GM19372 (cell line): ENCODE measurements around the gene WRAP73.
"Not testable (repeated sequence)": the region's sequence is repeated elsewhere in the genome, so short reads cannot be mapped to it uniquely, and the experiment has no call there.

Experiments used
- ATAC-seq: cut with Tn5 transposase; IDR thresholded peaks from one replicate; pipeline ENCODE4 v1.9.1; 2021; ENCODE audit warnings: mild to moderate bottlenecking, low read depth, moderate library complexity; ENCODE audit not compliant: unreplicated experiment

Gene WRAP73

DNA sequence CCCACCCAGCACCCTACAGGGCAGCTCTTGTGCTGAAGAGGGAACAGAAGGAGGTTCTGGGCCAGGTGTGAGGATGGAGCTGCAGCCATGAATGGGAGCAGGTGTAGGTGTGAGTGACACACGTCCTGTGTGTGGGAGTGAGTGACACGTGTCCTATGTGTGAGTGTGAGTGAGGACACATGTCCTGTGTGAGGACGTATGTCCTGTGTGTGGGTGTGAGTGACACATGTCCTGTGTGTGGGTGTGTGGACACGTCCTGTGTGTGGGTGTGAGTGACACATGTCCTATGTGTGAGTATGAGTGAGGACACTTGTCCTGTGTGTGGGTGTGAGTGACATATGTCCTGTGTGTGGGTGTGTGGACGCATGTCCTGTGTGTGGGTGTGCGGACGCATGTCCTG, 65.0 kb downstream of the WRAP73 start:
- ATAC-seq = no peak

DNA sequence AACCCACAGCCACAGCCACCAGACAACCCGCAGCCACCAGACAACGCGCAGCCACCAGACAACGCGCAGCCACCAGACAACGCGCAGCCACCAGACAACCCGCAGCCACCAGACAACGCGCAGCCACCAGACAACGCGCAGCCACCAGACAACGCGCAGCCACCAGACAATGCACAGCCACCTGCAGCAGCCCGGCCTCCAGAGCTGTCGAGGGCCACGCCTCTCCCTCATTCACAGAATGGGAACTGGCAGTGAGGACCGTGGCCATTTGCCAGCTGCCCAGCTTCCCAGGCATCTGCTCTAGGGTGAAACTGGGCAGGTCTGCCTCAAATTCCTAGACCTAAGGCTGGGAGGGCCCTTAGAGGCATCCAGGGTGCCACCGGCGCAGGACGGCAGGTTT, 66.2 kb downstream of the WRAP73 start:
- not testable (repeated sequence) for ATAC-seq

DNA sequence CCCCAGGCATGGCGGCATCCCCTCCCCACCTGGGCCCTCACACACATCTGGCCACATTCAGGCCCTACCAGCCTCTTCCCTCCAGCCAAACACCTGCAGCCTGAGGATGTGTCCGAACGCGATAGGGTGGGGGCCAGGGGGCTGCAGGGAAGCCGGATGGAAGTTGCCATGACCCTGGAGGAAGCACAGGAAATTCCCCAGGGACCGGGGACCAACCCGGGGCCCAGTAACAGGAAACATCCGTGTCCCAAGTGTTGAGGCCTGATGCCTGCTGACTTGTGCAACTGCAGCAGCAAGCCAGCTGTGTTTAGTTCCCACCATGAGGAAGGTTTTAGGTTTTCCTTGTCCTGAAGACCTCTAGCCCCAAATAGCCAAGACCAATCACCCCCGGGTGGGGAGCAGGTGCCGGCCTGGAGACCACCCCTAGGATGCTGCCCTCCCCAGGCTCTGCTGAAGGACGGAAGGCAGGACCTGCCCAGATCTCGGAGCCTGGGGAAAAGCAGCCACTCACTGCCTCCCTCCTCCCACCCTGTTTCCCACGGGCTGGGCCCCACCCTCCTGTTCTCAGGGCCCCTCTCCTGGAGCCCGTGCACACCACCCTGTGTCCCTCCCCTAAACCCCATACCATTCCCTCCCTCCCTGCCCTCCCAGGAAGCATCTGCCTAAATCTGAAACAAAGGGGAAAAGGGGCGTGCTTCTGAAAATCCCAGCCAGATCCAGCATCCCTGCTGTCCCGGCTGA, 68.4 kb downstream of the WRAP73 start:
- no peak for ATAC-seq
